PC-3 (cell line): ENCODE measurements around the gene OXNAD1.

Experiments used
- CTCF ChIP-seq: fragments of 300-600 bp; sonication (generic); conservative IDR thresholded peaks from 2 replicates; pipeline ENCODE4 v1.5.1; 2017; ENCODE audit warnings: antibody characterized with exemption, low read depth, mild to moderate bottlenecking, low read length
- EZH2 ChIP-seq: fragments of 300-600 bp; sonication (generic); IDR thresholded peaks from one replicate; pipeline ENCODE4 v1.6.1; 2017; ENCODE audit warnings: antibody characterized with exemption, mild to moderate bottlenecking, low read length; ENCODE audit not compliant: unreplicated experiment
- EZH2phosphoT487 ChIP-seq: fragments of 300-600 bp; sonication (generic); IDR thresholded peaks from 2 replicates; pipeline ENCODE4 v1.6.1; 2018; ENCODE audit warnings: mild to moderate bottlenecking, antibody characterized with exemption, low read length, borderline replicate concordance

- TF ChIP-seq CTCF (no peak), EZH2 (no peak), EZH2phosphoT487 (no peak)
These were observed 16.5 kb upstream of the OXNAD1 start for GRCh38 chr3:16248556-16248955.
